Hepatocyte (in vitro differentiated cells): ENCODE results near the gene CFAP161. TPM values are rescaled to one million over a fixed set of nuclear protein-coding genes. Genes with fewer than 3 reads are reported as not detected.

Experiments used
- DNase-seq: peaks from one replicate; pipeline ENCODE4 v3.0.0-alpha.2; 2016; ENCODE audit warnings: low spot score
- H2AFZ ChIP-seq: fragments of 200-600 bp; sonication (generic); 2 replicates; pipeline ENCODE4 v1.6.0; 2016; ENCODE audit warnings: antibody characterized with exemption, mild to moderate bottlenecking
- H3K27ac ChIP-seq: fragments of 200-600 bp; sonication (generic); 2 replicates; pipeline ENCODE4 v1.5.1; 2016; ENCODE audit warnings: mild to moderate bottlenecking
- H3K27me3 ChIP-seq: fragments of 200-600 bp; sonication (generic); 2 replicates; pipeline ENCODE4 v1.6.1; 2016
- H3K36me3 ChIP-seq: fragments of 200-600 bp; sonication (generic); replicated peaks from 2 replicates; pipeline ENCODE4 v1.5.1; 2016; ENCODE audit warnings: low read depth; ENCODE audit not compliant: insufficient read depth
- H3K4me1 ChIP-seq: fragments of 200-600 bp; sonication (generic); 2 replicates; pipeline ENCODE4 v1.5.1; 2016; ENCODE audit warnings: mild to moderate bottlenecking, moderate library complexity; ENCODE audit not compliant: insufficient read depth
- H3K4me2 ChIP-seq: fragments of 200-600 bp; sonication (generic); 2 replicates; pipeline ENCODE4 v1.6.0; 2016
- H3K4me3 ChIP-seq: fragments of 200-600 bp; sonication (generic); 2 replicates; pipeline ENCODE4 v1.5.1; 2016; ENCODE audit warnings: mild to moderate bottlenecking
- H3K79me2 ChIP-seq: fragments of 200-600 bp; sonication (generic); 2 replicates; pipeline ENCODE4 v1.6.0; 2017; ENCODE audit warnings: mild to moderate bottlenecking
- H3K9me2 ChIP-seq: fragments of 200-600 bp; sonication (generic); replicated peaks from 2 replicates; pipeline ENCODE4 v1.6.0; 2017; ENCODE audit warnings: mild to moderate bottlenecking; ENCODE audit not compliant: insufficient read depth
- H3K9me3 ChIP-seq: fragments of 200-600 bp; sonication (generic); 2 replicates; pipeline ENCODE4 v1.5.1; 2016; ENCODE audit warnings: low read depth, mild to moderate bottlenecking
- H4K20me1 ChIP-seq: fragments of 200-600 bp; sonication (generic); 2 replicates; pipeline ENCODE4 v1.6.0; 2016; ENCODE audit warnings: mild to moderate bottlenecking; ENCODE audit not compliant: insufficient read depth, poor library complexity, severe bottlenecking
- CTCF ChIP-seq: fragments of 200-600 bp; sonication (generic); IDR thresholded peaks from 2 replicates; pipeline ENCODE4 v1.5.1; 2016; ENCODE audit warnings: antibody characterized with exemption, mild to moderate bottlenecking; ENCODE audit not compliant: poor library complexity
- EZH2 ChIP-seq: fragments of 200-600 bp; sonication (generic); IDR thresholded peaks from 2 replicates; pipeline ENCODE4 v1.6.1; 2016; ENCODE audit warnings: antibody characterized with exemption, mild to moderate bottlenecking, borderline replicate concordance
- EZH2phosphoT487 ChIP-seq: fragments of 200-600 bp; sonication (generic); IDR thresholded peaks from one replicate; pipeline ENCODE4 v1.6.1; 2018; ENCODE audit warnings: antibody characterized with exemption, mild to moderate bottlenecking, low read depth, moderate library complexity; ENCODE audit not compliant: unreplicated experiment, severe bottlenecking
- WGBS: methylation state at CpG from one replicate; pipeline ENCODE4 v1.1.6; 2016; ENCODE audit warnings: low lambda C conversion rate; ENCODE audit errors: missing lambda C conversion rate; 5-methylcytosine and 5-hydroxymethylcytosine counted together
- polyA plus RNA-seq: library from polyadenylated mRNA; unstranded; fragments of >200 nt; fragmentation: Nextera tagmentation; extraction: Ambion mirVana; gene quantifications from 2 replicates; pipeline ENCODE4 v1.2.1, GENCODE V29; 2016
- total RNA-seq: library from RNA; depleted of rRNA; stranded (reverse); fragments of >200 nt; gene quantifications from 2 replicates; pipeline ENCODE4 v1.2.3, GENCODE V29; 2014

Gene CFAP161
- total and polyA plus RNA-seq, 2 experiments from 2014 or later: 0.81 TPM; not detected in 1

GRCh38 chr15:81098861-81099651 lies 35.0 kb upstream of the CFAP161 start:
- Histone ChIP-seq H3K9me2 (no peaks in the 10 kb centered on the region), H3K4me2 (no peak overlapping the region), H3K27me3 (peaks cover 16% of the 10 kb centered on the region), H3K36me3 (no peaks in the 10 kb centered on the region), H3K27ac (no peak overlapping the region), H3K79me2 (no peaks in the 10 kb centered on the region), H3K4me3 (no peak overlapping the region), H3K9me3 (no peaks in the 10 kb centered on the region), H3K4me1 (no peaks in the 10 kb centered on the region), H2AFZ (no peak overlapping the region), H4K20me1 (no peaks in the 10 kb centered on the region)
- 76% methylated on average over 11 of the region's 13 CpGs for WGBS
- TF ChIP-seq EZH2 (no peak), CTCF (no peak), EZH2phosphoT487 (no peak)
- DNase-seq: no peak

GRCh38 chr15:81101894-81102815 lies 31.9 kb upstream of the CFAP161 start:
- Histone ChIP-seq H3K4me3 (no peak overlapping the region), H3K9me3 (no peaks in the 10 kb centered on the region), H3K27ac (no peak overlapping the region), H3K36me3 (no peaks in the 10 kb centered on the region), H3K4me2 (no peak overlapping the region), H3K27me3 (peaks cover 20% of the 10 kb centered on the region), H3K4me1 (no peaks in the 10 kb centered on the region), H3K79me2 (no peaks in the 10 kb centered on the region), H3K9me2 (no peaks in the 10 kb centered on the region), H2AFZ (no peak overlapping the region), H4K20me1 (no peaks in the 10 kb centered on the region)
- no peak for TF ChIP-seq CTCF
- 91% methylated on average over 7 of the region's 7 CpGs for WGBS
- no peak for DNase-seq

- H3K4me2 ChIP-seq: no peak overlapping the region
- no peak overlapping the region for H2AFZ ChIP-seq
- no peaks in the 10 kb centered on the region for H3K79me2 ChIP-seq
- peaks cover 18% of the 10 kb centered on the region for H3K27me3 ChIP-seq
- no peaks in the 10 kb centered on the region for H4K20me1 ChIP-seq
- no peak for DNase-seq
- H3K27ac ChIP-seq: no peak overlapping the region
- TF ChIP-seq CTCF (no peak), EZH2phosphoT487 (no peak), EZH2 (no peak)
- H3K4me1 ChIP-seq: no peaks in the 10 kb centered on the region
- no peak overlapping the region for H3K4me3 ChIP-seq
- no peaks in the 10 kb centered on the region for H3K9me2 ChIP-seq
- WGBS: 100% methylated on average over 1 of the region's 1 CpG
- no peaks in the 10 kb centered on the region for H3K9me3 ChIP-seq
- H3K36me3 ChIP-seq: no peaks in the 10 kb centered on the region
Observed at GRCh38 chr15:81103857-81104256, 30.2 kb upstream of the CFAP161 start.
